Cardiac fibroblast (primary cell): ENCODE results near the gene GFRA1.

ENCODE experiments used
- DNase-seq, 2 donors: peaks; one replicate each; pipeline versions ENCODE4 v3.0.0 to v3.0.0-alpha.2; 2010; ENCODE audit warnings: low read depth in 2 of 2
- H3K4me3 ChIP-seq, 2 donors: replicated peaks in 1 of 2; 1 replicate in 1 of 2; 2 replicates in 1 of 2; pipeline ENCODE4 v1.5.1; 2011; ENCODE audit warnings: low read depth in 2 of 2, low read length in 2 of 2, mild to moderate bottlenecking in 2 of 2, moderate library complexity in 1 of 2
- CTCF ChIP-seq: IDR thresholded peaks from one replicate; pipeline ENCODE4 v1.5.1; 2011; ENCODE audit warnings: low read depth, mild to moderate bottlenecking, low read length, inconsistent platforms

Gene GFRA1

GRCh38 chr10:116237260-116237659 is 35.7 kb downstream of the GFRA1 start:
- no peak overlapping the region for H3K4me3 ChIP-seq
- no peak for DNase-seq
- TF ChIP-seq CTCF = no peak

- TF ChIP-seq CTCF = no peak
Observed at GRCh38 chr10:116233230-116233629, 39.8 kb downstream of the GFRA1 start.

GRCh38 chr10:116232613-116233012 is 40.4 kb downstream of the GFRA1 start:
- DNase-seq = no peak
- no peak for TF ChIP-seq CTCF
- no peak overlapping the region for H3K4me3 ChIP-seq

More at GRCh38 chr10:116233230-116233629, 39.8 kb downstream of the GFRA1 start:
- H3K4me3 ChIP-seq = no peak overlapping the region
- no peak for DNase-seq

GRCh38 chr10:116226766-116227165 is 46.2 kb downstream of the GFRA1 start:
- TF ChIP-seq CTCF = no peak
- no peak for DNase-seq
- H3K4me3 ChIP-seq = no peak overlapping the region

GRCh38 chr10:116226053-116226452 is 47.0 kb downstream of the GFRA1 start:
- no peak for TF ChIP-seq CTCF
- no peak overlapping the region for H3K4me3 ChIP-seq
- DNase-seq = no peak

GRCh38 chr10:116223289-116223688 is 49.7 kb downstream of the GFRA1 start:
- no peak for TF ChIP-seq CTCF
- DNase-seq = no peak
- no peak overlapping the region for H3K4me3 ChIP-seq

- no peak overlapping the region for H3K4me3 ChIP-seq
- no peak for TF ChIP-seq CTCF
- DNase-seq = no peak
Observed at GRCh38 chr10:116221053-116221452, 52.0 kb downstream of the GFRA1 start.
